Sigmoid colon (tissue), 4 donors: ENCODE results near the gene PLEKHG5.
A peak's percentile ranks its signal among the peaks of the same experiment; 100 is the strongest.

Experiments
- EP300 ChIP-seq, 4 donors: sonication (generic); formaldehyde crosslinking; IDR thresholded peaks; one replicate each; pipeline ENCODE4 v1.6.1; 2017; ENCODE audit warnings: antibody characterized with exemption in 4 of 4
- POLR2A ChIP-seq, 2 donors: fragments of 450-650 bp; IDR thresholded peaks; one replicate each; pipeline ENCODE4 v1.6.1; 2016; ENCODE audit warnings: antibody characterized with exemption in 2 of 2, mild to moderate bottlenecking in 2 of 2, moderate library complexity in 2 of 2
- POLR2AphosphoS5 ChIP-seq, 4 donors: sonication (generic); formaldehyde crosslinking; IDR thresholded peaks; one replicate each; pipeline ENCODE4 v1.6.1; 2017; ENCODE audit warnings: antibody characterized with exemption in 4 of 4
- TF ChIP-seq, protein P1 (sequence below), 4 experiments: fragments of 450-650 bp in 3 of 4; fragments of 200-600 bp in 1 of 4; IDR thresholded peaks; one replicate each; pipeline ENCODE4 v1.5.1; 2016 to 2019; ENCODE audit warnings: antibody characterized with exemption in 4 of 4, mild to moderate bottlenecking in 3 of 4, moderate library complexity in 2 of 4

DNA sequence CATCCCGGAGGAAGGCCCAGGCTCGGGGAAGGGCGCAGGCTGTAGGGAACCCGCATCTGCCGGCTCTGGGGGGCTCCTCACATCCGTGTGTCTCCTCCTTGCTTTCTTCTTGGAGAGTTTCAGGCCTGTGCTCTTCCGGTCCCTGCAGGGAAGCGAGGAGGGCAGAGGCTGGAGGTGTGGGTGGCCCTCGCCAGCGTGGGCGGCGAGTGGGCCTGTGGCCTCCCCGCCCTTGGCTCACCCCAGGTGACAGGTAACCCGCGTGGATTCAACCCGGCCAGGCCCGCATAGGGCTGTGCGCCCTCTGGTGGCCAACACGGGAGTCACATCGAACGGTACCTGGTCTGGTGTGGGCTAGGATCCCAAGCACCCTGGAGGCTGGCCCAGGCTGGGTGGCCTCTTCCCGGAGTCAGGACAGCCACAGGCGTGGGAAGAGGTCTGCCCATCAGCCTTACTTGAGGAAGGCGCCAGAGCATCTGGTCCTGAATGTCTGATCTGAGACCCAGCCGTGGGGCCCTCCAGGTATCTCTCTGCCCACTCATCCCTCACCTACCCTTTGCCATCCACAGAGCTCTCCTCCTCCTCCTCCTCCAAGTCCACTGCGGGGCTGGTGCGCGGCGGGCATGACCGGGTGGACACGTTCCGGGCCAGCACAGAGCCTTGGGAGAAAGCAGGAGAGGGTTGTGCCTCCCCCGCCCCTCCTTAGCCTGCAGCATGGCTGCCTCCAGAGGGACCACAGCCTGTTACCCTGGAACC, 15.9 kb downstream of the PLEKHG5 start:
- TF ChIP-seq, protein P1, sequence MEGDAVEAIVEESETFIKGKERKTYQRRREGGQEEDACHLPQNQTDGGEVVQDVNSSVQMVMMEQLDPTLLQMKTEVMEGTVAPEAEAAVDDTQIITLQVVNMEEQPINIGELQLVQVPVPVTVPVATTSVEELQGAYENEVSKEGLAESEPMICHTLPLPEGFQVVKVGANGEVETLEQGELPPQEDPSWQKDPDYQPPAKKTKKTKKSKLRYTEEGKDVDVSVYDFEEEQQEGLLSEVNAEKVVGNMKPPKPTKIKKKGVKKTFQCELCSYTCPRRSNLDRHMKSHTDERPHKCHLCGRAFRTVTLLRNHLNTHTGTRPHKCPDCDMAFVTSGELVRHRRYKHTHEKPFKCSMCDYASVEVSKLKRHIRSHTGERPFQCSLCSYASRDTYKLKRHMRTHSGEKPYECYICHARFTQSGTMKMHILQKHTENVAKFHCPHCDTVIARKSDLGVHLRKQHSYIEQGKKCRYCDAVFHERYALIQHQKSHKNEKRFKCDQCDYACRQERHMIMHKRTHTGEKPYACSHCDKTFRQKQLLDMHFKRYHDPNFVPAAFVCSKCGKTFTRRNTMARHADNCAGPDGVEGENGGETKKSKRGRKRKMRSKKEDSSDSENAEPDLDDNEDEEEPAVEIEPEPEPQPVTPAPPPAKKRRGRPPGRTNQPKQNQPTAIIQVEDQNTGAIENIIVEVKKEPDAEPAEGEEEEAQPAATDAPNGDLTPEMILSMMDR (IDR thresholded peaks at IDR 0.05) = peak; percentile 51 to 88 (median 81)
- TF ChIP-seq EP300 (IDR thresholded peaks at IDR 0.05) (no peak), POLR2A (IDR thresholded peaks at IDR 0.05) (no peak), POLR2AphosphoS5 (IDR thresholded peaks at IDR 0.05) (no peak)
